Muscle layer of duodenum (tissue), 2 donors: ENCODE data around the gene TERB2.
"Not testable (repeated sequence)": the region's sequence is repeated elsewhere in the genome, so short reads cannot be mapped to it uniquely, and the experiment has no call there.

Source experiments
- H3K27ac ChIP-seq: one replicate; pipeline ENCODE4 v1.7.0; 2013; ENCODE audit warnings: mild to moderate bottlenecking, low read length
- H3K27me3 ChIP-seq: one replicate; pipeline ENCODE4 v1.7.0; 2013; ENCODE audit warnings: low read depth, mild to moderate bottlenecking, control low read depth, low read length
- H3K36me3 ChIP-seq, 2 donors: one replicate each; pipeline ENCODE4 v1.7.0; 2013; ENCODE audit warnings: low read length in 2 of 2, control low read depth in 1 of 2, mild to moderate bottlenecking in 1 of 2; ENCODE audit not compliant: insufficient read depth in 2 of 2, control insufficient read depth in 1 of 2
- H3K4me1 ChIP-seq, 2 donors: one replicate each; pipeline ENCODE4 v1.7.0; 2013; ENCODE audit warnings: low read length in 2 of 2, mild to moderate bottlenecking in 2 of 2, control low read depth in 1 of 2, moderate library complexity in 1 of 2; ENCODE audit not compliant: insufficient read depth in 2 of 2, control insufficient read depth in 1 of 2
- H3K4me3 ChIP-seq, 2 donors: one replicate each; pipeline ENCODE4 v1.7.0; 2013; ENCODE audit warnings: low read length in 2 of 2, low read depth in 1 of 2, mild to moderate bottlenecking in 1 of 2
- H3K9me3 ChIP-seq, 2 donors: one replicate each; pipeline ENCODE4 v1.7.0; 2013; ENCODE audit warnings: low read length in 2 of 2, control low read depth in 1 of 2, mild to moderate bottlenecking in 1 of 2; ENCODE audit not compliant: control insufficient read depth in 1 of 2
- donor health status: healthy.

Gene TERB2

DNA sequence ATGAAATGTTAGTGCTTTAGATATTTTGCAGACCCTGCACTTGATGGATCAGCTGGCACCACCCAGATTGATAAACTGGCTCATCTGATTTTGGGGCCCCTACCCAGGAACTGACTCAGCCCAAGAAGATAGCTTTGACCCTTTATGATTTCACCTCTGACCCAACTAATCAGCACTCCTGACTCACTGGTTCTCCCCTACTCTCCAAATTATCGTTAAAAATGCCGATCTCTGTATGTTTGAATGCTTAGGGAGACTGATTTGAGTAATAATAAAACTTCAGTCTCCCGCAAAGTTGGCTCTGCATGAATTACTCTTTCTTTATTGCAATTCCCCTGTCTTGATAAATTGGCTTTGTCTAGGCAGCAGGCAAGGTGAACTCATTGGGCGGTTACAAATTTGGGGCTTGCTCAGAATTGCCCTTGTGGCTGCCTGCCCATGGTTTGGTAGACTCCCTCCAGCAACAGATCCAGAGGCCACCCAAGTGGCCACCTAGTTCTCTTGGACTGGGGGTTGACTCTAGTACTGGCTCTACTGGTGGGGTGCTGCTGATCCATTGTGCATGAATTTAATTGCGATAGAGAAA, 48.2 kb downstream of the TERB2 start:
- not testable (repeated sequence) for H3K36me3 ChIP-seq, H3K4me3 ChIP-seq, H3K27me3 ChIP-seq, H3K4me1 ChIP-seq, H3K9me3 ChIP-seq, H3K27ac ChIP-seq

DNA sequence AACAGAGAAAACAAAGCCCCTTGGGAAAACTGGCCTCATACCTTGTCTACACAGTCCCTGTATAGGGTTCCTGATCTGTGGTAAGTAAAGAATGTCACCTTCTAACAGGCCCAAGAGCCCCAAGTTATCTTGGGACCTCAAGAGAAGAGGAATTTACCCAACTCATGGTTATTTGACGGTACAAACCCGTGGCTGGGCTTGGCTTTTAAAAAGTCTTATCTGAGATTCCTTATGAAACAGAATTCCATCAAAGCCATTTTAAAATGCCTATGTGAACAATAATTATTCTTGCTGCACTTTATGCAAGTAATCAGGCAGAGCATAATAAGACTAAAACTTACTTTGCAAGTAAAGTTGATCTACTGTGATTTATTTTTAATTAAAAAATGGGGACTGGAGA, 52.6 kb downstream of the TERB2 start:
- H3K36me3 ChIP-seq, result no peaks in the 10 kb centered on the region
- no peaks in the 10 kb centered on the region for H3K9me3 ChIP-seq

GRCh38 chr15:45015114-45015513, 58.6 kb downstream of the TERB2 start:
- not testable (repeated sequence) for H3K27me3 ChIP-seq, H3K9me3 ChIP-seq, H3K4me3 ChIP-seq, H3K27ac ChIP-seq, H3K36me3 ChIP-seq, H3K4me1 ChIP-seq

More for the DNA sequence above, 52.6 kb downstream of the TERB2 start:
- Histone ChIP-seq H3K27me3 (no peaks in the 10 kb centered on the region), H3K27ac (no peak overlapping the region), H3K4me3 (no peak overlapping the region), H3K4me1 (no peaks in the 10 kb centered on the region)

DNA sequence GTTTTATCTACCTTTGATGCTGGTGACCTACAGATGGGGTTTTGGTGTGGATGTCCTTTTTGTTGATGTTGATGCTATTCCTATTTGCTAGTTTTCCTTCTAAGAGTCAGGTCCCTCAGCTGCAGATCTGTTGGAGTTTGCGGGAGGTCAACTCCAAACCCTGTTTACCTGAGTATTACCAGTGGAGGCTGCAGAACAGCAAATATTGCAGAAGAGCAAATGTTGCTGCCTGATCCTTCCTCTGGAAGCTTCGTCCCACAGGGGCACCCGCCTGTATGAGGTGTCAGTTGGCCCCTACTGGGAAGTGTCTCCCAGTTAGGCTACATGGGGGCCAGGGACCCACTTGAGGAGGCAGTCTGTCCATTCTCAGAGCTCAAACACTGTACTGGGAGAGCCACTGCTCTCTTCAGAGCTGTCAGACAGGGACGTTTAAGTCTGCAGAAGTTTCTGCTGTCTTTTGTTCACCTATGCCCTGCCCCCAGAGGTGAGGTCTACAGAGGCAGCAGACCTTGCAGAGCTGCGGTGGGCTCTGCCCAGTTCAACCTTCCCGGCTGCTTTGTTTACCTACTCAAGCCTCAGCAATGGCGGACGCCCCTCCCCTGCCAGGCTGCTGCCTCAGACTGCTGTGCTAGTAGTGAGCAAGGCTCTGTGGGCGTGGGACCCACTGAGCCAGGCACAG, 63.9 kb downstream of the TERB2 start:
- H3K4me1 ChIP-seq, H3K9me3 ChIP-seq, H3K27me3 ChIP-seq, H3K4me3 ChIP-seq, H3K36me3 ChIP-seq, H3K27ac ChIP-seq: not testable (repeated sequence)

DNA sequence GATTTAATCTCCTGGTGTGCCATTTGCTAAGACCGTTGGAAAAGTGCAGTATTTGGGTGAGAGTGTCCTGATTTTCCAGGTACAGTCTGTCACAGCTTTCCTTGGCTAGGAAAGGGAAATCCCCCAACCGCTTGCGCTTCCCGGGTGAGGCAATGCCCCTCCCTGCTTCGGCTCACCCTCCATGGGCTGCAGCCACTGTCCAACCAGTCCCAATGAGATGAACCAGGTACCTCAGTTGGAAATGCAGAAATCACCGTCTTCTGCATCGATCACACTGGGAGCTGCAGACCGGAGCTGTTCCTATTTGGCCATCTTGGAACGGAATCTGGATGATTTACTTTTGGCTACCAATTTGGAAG, 64.4 kb downstream of the TERB2 start:
- not testable (repeated sequence) for H3K4me1 ChIP-seq

DNA sequence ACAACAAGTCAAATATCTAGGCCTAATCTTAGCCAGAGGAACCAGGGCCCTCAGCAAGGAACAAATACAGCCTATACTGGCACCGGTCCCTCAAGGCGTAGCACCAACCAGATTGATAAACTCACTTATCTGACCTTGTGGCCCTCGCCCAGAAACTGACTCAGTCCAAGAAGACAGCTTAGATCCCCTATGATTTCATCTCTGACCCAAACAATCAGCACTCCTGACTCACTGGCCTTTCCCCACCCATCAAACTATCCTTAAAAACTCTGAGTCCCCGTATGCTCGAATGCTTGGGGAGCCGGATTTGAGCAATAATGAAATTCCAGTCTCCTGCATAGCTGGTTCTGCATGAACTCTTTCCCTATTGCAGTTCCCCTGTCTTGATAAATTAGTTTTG, 64.9 kb downstream of the TERB2 start:
- Histone ChIP-seq H3K4me3 (no peak overlapping the region), H3K9me3 (no peaks in the 10 kb centered on the region), H3K36me3 (no peaks in the 10 kb centered on the region), H3K4me1 (peaks cover 4 to 8% of the 10 kb centered on the region in 2 donors), H3K27me3 (no peaks in the 10 kb centered on the region), H3K27ac (no peak overlapping the region)

More for the DNA sequence above, 64.4 kb downstream of the TERB2 start:
- not testable (repeated sequence) for H3K27me3 ChIP-seq, H3K4me3 ChIP-seq, H3K9me3 ChIP-seq, H3K36me3 ChIP-seq, H3K27ac ChIP-seq

- no peaks in the 10 kb centered on the region for H3K27me3 ChIP-seq
- H3K4me3 ChIP-seq, result peak within 1 kb of the TSS; percentile 72 to 75
- peak within 1 kb of the TSS; percentile 31 for H3K27ac ChIP-seq
- no peaks in the 10 kb centered on the region for H3K9me3 ChIP-seq
- peaks cover 4 to 8% of the 10 kb centered on the region in 2 donors for H3K4me1 ChIP-seq
- H3K36me3 ChIP-seq, result no peaks in the 10 kb centered on the region
Observed at GRCh38 chr15:45022871-45023658, 66.6 kb downstream of the TERB2 start, which contains the start of gene SORD. Gene SORD, plus strand, starts transcription at chr15:45023195. Its CDS starts 89 bp downstream, at chr15:45023284.

- Histone ChIP-seq H3K9me3 (no peaks in the 10 kb centered on the region), H3K27ac (peak overlapping the region; percentile 31), H3K4me3 (peak overlapping the region; percentile 72 to 75), H3K27me3 (no peaks in the 10 kb centered on the region), H3K36me3 (no peaks in the 10 kb centered on the region), H3K4me1 (peaks cover 4 to 8% of the 10 kb centered on the region in 2 donors)
Observed at GRCh38 chr15:45023659-45024225, 67.3 kb downstream of the TERB2 start.

DNA sequence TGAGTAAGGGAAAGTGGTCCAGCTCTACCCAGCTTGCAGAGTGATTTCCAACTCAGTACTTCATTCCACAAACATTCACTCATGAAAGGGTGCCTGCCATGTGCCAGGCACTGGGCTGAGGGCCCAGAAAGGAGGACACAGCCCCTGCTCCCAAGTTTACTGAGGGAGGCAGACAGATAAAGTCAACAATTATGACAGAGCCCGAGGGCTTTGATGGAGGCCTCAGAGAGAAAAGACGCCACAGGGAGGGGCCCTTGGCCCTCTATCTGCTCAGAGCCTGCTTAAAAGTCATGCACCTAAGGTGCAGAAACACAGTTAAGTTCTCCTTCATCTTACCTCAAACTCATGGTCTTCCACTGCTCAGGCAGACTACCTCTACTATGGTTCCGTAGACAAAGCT, 68.2 kb downstream of the TERB2 start:
- H3K4me3 ChIP-seq, H3K4me1 ChIP-seq, H3K9me3 ChIP-seq, H3K27ac ChIP-seq, H3K36me3 ChIP-seq, H3K27me3 ChIP-seq: not testable (repeated sequence)

DNA sequence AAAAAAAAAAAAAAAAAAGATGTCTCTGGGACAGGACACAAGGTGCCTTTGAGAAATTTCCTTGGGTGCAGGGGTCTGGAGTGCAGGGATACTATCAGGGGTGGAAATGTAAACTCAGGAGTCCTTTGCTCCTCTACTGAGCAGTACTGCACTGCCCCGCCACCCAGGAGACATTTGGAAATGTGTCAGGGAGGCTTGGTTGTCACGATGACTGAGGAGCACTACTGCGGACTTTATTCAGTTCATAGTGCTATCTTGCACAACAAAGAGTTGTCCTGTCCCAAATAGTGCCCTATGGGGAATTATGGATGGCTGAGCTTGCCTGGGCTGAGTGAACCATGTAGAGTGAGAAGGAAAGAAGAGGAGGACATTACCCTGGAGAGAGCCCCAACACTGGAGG, 69.1 kb downstream of the TERB2 start:
- H3K9me3 ChIP-seq, H3K27ac ChIP-seq, H3K4me1 ChIP-seq, H3K27me3 ChIP-seq, H3K36me3 ChIP-seq, H3K4me3 ChIP-seq: not testable (repeated sequence)

GRCh38 chr15:45026651-45027190, 70.2 kb downstream of the TERB2 start:
- Histone ChIP-seq H3K4me3 (no peak overlapping the region), H3K4me1 (peaks cover 4 to 8% of the 10 kb centered on the region in 2 donors), H3K9me3 (no peaks in the 10 kb centered on the region), H3K27me3 (no peaks in the 10 kb centered on the region), H3K27ac (no peak overlapping the region), H3K36me3 (peaks cover 0 to 7% of the 10 kb centered on the region in 2 donors)
